ENCODE data around the gene LIN7A.

LIN7A gene

DNA sequence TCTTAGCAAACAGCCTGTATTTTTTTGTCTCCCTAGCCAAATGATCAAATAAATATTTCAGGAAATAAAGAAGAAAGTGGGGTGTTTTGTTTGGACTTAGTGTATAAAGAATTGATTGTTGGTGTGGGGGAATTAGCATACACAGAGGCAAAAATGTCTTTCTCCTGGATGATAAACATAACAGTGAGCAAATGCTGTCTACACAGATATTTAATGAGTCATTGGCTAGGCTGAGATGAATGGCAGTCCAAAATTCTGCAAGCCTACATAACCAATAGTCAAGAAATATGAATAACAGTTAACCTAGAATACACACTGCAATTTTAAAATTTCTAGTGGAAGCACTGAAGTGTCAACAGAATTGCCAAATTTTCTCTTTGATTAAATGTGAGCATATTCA lies 185.3 kb downstream of the LIN7A start:
- TF ChIP-seq, protein P1, sequence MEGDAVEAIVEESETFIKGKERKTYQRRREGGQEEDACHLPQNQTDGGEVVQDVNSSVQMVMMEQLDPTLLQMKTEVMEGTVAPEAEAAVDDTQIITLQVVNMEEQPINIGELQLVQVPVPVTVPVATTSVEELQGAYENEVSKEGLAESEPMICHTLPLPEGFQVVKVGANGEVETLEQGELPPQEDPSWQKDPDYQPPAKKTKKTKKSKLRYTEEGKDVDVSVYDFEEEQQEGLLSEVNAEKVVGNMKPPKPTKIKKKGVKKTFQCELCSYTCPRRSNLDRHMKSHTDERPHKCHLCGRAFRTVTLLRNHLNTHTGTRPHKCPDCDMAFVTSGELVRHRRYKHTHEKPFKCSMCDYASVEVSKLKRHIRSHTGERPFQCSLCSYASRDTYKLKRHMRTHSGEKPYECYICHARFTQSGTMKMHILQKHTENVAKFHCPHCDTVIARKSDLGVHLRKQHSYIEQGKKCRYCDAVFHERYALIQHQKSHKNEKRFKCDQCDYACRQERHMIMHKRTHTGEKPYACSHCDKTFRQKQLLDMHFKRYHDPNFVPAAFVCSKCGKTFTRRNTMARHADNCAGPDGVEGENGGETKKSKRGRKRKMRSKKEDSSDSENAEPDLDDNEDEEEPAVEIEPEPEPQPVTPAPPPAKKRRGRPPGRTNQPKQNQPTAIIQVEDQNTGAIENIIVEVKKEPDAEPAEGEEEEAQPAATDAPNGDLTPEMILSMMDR (IDR thresholded peaks at IDR 0.05; ENCODE audit: low read depth, low read length) = no peak
- TF ChIP-seq EZH2phosphoT487 (IDR thresholded peaks at IDR 0.05; ENCODE audit: low read depth) = no peak
- Histone ChIP-seq H3K4me3 (ENCODE audit: low read length) (no peak overlapping the region), H3K9ac (ENCODE audit: low read length) (no peak overlapping the region), H3K9me3 (ENCODE audit: insufficient read depth, low read length) (no peaks in the 10 kb centered on the region), H3K36me3 (replicated peaks; ENCODE audit: low read depth, low read length) (no peaks in the 10 kb centered on the region), H3K79me2 (ENCODE audit: low read length) (no peaks in the 10 kb centered on the region), H3K4me1 (ENCODE audit: low read length) (no peaks in the 10 kb centered on the region), H3K27ac (ENCODE audit: low read length) (no peak overlapping the region), H3K27me3 (ENCODE audit: low read depth, low read length) (no peaks in the 10 kb centered on the region), H2AFZ (ENCODE audit: low read depth, low read length) (no peak overlapping the region), H4K20me1 (ENCODE audit: insufficient read depth, low read length) (no peaks in the 10 kb centered on the region), H3K4me2 (ENCODE audit: low read length) (no peak overlapping the region)

DNA sequence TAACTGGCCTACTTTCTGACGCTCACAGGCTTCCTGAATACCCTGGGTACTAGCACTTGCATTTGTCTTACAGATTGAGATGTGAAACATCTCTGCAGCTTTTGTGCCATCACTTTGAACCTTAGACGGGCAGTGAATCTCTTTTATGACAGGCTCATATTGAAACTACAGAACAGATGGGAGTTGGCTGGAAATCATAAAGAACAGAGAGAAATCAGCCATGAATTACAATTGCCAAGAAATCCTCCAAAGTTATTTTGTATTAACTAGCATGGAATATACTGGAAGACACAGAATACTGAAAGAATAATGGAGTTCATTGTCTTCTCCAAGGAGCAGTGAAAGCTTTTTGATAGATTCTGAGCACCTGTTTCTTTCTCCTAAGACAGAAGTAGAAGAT lies 188.3 kb downstream of the LIN7A start:
- H4K20me1 ChIP-seq (ENCODE audit: insufficient read depth, low read length) = no peaks in the 10 kb centered on the region
- TF ChIP-seq, protein P1 (IDR thresholded peaks at IDR 0.05; ENCODE audit: low read depth, low read length) = no peak
- TF ChIP-seq EZH2phosphoT487 (IDR thresholded peaks at IDR 0.05; ENCODE audit: low read depth) = no peak
- H3K79me2 ChIP-seq (ENCODE audit: low read length) = no peaks in the 10 kb centered on the region
- no peak overlapping the region for H3K4me2 ChIP-seq (ENCODE audit: low read length)
- H3K9ac ChIP-seq (ENCODE audit: low read length) = no peak overlapping the region
- no peaks in the 10 kb centered on the region for H3K4me1 ChIP-seq (ENCODE audit: low read length)
- H3K9me3 ChIP-seq (ENCODE audit: insufficient read depth, low read length) = no peaks in the 10 kb centered on the region
- no peaks in the 10 kb centered on the region for H3K27me3 ChIP-seq (ENCODE audit: low read depth, low read length)
- no peaks in the 10 kb centered on the region for H3K36me3 ChIP-seq (replicated peaks; ENCODE audit: low read depth, low read length)
- H2AFZ ChIP-seq (ENCODE audit: low read depth, low read length) = no peak overlapping the region
- H3K27ac ChIP-seq (ENCODE audit: low read length) = no peak overlapping the region
- no peak overlapping the region for H3K4me3 ChIP-seq (ENCODE audit: low read length)

DNA sequence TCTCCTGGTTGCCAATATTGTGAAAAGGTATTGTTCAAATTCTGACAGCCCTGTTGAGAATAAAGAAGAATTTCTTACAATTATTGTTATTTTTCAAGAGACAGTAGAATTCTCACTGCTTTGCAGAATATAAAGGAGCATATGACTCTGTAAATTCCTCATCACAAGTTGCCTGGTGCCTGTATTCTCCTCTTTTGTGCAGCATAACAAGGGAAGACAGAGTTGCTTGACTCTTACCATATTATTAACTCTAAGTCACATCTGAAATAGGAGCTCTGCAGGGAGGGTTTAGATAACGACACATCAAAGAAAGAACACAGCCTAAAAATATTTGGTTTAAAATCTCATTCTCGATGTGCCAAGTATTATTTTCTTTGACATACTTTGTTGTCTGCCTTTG lies 189.9 kb downstream of the LIN7A start:
- H3K36me3 ChIP-seq (replicated peaks; ENCODE audit: low read depth, low read length) = no peaks in the 10 kb centered on the region
- H3K4me1 ChIP-seq (ENCODE audit: low read length) = no peaks in the 10 kb centered on the region
- H4K20me1 ChIP-seq (ENCODE audit: insufficient read depth, low read length) = no peaks in the 10 kb centered on the region
- no peak overlapping the region for H2AFZ ChIP-seq (ENCODE audit: low read depth, low read length)
- H3K9me3 ChIP-seq (ENCODE audit: insufficient read depth, low read length) = no peaks in the 10 kb centered on the region
- no peaks in the 10 kb centered on the region for H3K27me3 ChIP-seq (ENCODE audit: low read depth, low read length)
- no peak overlapping the region for H3K27ac ChIP-seq (ENCODE audit: low read length)
- H3K4me2 ChIP-seq (ENCODE audit: low read length) = no peak overlapping the region
- H3K79me2 ChIP-seq (ENCODE audit: low read length) = no peaks in the 10 kb centered on the region
- H3K4me3 ChIP-seq (ENCODE audit: low read length) = no peak overlapping the region
- no peak for TF ChIP-seq EZH2phosphoT487 (IDR thresholded peaks at IDR 0.05; ENCODE audit: low read depth)
- TF ChIP-seq, protein P1 (IDR thresholded peaks at IDR 0.05; ENCODE audit: low read depth, low read length) = no peak
- no peak overlapping the region for H3K9ac ChIP-seq (ENCODE audit: low read length)

DNA sequence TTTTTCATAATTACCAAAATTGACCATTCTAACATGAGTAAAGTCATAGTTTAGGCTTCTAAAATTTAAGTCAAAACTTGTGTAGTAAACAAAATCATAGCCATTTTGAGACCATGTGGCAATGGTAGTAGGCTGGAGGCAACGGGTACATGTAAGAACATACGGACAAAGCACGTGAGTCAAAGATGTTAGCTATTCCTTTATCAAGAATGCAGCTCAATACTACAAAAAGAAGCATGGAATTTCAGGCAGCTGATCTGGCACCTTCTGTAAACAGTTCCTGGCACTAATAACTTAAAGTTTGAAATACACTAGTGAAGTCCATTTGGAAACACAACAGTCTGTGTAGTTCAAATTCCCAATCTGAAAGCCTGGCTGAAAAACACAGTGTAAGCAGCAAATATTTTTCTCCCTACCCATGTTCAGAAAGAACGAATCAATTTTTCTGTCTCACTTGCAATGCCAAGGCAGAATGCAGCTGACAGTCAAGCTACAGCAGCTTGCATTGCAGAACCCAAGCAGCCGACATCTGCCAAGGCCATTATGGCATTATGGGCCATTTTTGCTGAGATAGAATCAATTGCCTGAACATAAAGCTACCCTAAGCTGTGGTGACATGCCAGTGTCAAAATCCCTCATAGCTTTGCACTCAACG lies 191.8 kb downstream of the LIN7A start:
- no peaks in the 10 kb centered on the region for H3K27me3 ChIP-seq (ENCODE audit: low read depth, low read length)
- no peak overlapping the region for H3K4me3 ChIP-seq (ENCODE audit: low read length)
- H3K36me3 ChIP-seq (replicated peaks; ENCODE audit: low read depth, low read length) = no peaks in the 10 kb centered on the region
- no peaks in the 10 kb centered on the region for H4K20me1 ChIP-seq (ENCODE audit: insufficient read depth, low read length)
- H3K79me2 ChIP-seq (ENCODE audit: low read length) = no peaks in the 10 kb centered on the region
- no peak overlapping the region for H2AFZ ChIP-seq (ENCODE audit: low read depth, low read length)
- no peaks in the 10 kb centered on the region for H3K4me1 ChIP-seq (ENCODE audit: low read length)
- H3K9ac ChIP-seq (ENCODE audit: low read length) = no peak overlapping the region
- H3K27ac ChIP-seq (ENCODE audit: low read length) = no peak overlapping the region
- no peak overlapping the region for H3K4me2 ChIP-seq (ENCODE audit: low read length)
- no peaks in the 10 kb centered on the region for H3K9me3 ChIP-seq (ENCODE audit: insufficient read depth, low read length)
- no peak for TF ChIP-seq EZH2phosphoT487 (IDR thresholded peaks at IDR 0.05; ENCODE audit: low read depth)

Data from OCI-LY3 (cell line).